Stimulated activated CD8-positive, alpha-beta memory T cell treated with anti-CD3 and anti-CD28 coated beads, Interleukin-15, amount 100 ng/mL, for 24 hours (primary cell): ENCODE data around the gene C1orf167.

Experiments used
- DNase-seq: peaks from one replicate; pipeline ENCODE4 v3.0.0-alpha.2; 2020; ENCODE audit warnings: low read depth

The C1orf167 gene, protein sequence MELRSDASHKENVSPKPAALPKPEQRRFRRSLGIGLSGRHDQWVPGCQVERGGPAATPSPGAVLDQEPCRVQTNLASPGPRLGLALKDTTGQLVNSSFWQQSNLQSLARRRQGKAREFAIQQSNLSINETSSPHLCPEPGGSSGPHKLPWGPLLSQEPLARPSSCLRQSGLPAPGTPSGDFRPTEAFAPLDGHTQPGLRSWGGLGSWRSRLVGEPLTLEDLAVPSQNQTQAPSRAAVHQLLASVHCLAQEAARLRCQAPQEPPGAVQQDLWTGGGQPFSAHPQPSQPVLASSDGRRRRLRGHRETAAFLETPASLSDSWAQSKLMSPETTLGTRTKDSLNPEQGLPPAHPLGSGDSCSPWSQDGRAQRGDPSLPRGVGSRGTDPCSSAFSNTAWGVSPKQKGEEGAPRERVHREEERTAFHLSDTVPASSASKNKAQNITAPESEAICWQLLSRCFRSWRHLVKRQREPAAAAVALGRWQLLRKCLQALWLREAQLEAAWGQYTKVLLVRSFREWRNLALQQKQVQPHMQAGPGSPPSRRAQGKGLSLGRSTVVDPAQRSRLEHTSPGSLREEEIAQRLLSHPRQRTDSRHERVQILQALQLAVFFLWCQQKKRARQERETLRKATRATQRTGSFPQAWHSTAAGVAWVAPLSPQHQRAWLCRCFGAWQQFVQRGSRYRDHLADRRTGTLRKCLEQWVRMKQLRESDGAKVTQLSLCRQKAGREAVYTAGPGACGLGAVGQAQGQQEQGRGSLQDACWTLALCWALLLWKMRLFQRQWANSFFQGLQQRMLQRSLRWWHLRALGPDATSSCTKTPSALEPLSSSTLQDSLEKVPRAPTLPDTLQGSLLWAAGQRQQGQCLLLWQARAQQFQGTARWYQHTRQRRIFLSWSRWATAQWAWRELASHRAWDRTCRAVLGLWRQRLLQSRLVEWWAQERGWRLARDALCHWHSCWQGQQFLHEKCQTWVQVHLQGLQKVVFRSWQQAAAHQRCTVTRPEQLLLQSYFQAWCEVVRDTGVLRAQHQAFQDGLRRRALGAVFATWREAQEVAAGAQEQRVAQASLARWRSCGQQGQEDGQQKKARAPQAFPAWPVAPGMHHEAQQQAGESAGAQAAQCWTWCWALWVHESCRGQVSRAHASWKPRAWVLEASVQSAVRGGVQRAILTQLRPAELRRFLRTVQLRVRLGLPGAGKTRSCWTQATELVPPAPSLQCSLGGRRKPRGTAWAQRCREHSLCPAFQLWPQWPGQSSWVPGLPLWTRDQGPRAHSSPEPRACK (N-terminal part only)

DNA sequence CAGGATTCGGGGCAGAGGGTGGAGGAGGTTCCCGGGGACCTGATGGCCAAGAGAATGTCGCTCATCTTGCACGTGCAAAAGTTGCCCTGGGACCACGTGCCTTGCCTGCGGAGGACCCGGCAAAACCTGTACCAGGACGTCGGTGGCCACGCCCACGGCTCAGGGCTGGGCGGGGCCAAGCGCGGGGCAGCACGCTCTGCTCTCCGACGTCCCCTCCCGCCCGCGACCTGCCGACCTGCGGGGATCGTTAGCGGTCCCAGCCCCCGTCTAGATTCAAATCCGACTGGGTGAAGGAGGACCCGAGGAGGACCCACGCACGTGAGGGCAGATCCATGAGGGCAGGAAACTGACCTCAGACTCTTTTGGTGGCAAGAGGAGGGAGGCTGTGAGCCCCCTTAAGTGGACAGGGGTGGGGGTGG lies at the start of gene C1orf167:
Gene C1orf167 (plus strand): TSS at position 206 of the 419 bp plus-strand sequence. CDS start 2,208 bp downstream, outside the sequence.
- DNase-seq = no peak

DNA sequence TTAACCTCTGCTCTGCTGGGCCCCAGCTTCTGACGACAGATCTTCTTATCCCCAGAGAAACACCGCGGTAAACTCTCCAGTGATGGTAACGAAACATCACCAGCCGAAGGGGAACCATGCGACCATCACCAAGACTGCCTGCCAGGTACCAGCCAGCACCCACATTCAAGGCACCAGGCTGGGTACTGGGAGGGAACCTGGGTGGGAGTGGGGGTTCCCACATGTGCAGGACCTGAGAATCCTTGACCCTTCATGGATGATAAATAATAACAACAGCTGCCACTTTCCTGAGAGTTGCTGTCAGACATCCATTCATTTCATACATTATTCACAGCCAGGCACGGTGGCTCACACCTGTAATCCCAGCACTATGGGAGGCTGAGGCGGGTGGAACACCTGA lies 49.7 kb upstream of the C1orf167 start:
- DNase-seq = no peak

DNA sequence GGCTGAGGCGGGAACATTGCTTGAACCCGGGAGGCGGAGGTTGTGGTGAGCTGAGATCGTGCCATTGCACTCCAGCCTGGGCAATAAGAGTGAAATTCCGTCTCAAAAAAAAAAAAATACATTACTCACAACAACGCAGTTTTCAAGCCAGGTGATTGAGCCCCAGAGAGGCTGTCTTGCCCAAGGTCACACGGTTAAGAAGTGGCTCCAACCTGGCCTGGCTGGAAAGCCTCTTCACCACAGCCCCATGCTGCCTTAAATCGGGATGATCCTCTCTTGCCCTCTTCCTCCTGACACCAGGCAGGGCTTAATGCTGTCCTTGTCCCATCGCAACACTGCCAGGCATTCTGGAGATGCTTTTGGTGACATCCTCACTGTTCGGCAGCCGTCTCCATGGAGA lies 48.9 kb upstream of the C1orf167 start:
- DNase-seq = no peak

DNA sequence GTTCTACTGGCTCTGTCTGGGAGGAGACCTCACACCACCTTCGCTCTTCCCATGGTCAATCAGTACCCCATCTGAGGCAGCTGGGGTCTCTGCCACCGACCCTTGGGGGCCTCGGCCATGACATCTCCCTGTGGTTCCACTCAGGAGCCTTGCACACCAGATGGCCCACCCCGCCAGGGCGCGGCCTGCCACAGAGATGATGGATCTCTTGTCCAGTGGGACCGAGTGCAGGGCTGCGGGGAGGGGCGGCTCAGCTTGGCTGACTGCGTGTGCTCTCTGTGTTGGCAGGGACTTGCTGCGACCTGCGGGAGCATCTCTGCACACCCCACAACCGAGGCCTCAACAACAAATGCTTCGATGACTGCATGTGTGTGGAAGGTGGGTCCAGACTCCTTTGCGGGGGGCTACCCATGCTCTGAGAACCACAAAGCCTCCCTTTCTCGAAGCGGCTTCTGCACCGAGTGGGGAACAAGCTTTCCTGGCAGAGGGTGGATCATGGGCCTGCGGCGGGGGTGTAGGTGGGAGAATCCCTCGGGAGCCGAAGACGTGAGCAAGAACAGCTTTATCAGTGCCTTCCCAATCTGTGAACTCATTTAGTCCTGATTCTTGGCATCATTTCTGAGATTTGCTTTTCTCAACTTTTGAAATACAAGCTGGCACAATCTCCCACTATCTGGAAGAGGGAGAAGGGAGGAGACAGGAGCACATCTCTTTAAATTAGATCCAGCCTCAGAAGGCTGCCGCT lies 47.0 kb upstream of the C1orf167 start:
- DNase-seq = no peak

DNA sequence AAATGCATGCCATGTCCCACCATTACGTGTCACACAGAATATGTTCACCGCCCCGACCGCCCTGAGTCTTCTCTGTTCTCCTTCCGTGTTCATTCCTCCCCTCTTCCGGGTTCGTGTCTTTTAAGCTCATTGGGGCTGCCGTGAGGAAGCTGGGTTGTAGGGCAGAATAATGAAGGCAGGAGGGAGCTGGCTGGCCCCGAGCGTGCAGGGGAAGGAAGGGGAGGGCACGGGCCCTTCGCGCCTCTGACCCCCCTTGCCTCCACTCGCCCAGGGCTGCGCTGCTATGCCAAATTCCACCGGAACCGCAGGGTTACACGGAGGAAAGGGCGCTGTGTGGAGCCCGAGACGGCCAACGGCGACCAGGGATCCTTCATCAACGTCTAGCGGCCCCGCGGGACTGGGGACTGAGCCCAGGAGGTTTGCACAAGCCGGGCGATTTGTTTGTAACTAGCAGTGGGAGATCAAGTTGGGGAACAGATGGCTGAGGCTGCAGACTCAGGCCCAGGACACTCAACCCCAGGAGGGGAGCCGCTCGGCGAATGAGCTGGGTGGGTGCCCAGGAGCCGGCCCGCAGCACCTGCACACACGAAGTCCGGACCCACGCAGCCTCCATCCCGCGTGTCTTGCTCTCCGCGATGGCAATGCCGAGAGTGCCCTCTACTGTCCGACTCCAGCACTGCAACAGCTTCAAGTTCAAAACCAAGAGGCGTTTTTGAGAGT lies 42.5 kb upstream of the C1orf167 start:
- DNase-seq = peak; percentile 73

DNA sequence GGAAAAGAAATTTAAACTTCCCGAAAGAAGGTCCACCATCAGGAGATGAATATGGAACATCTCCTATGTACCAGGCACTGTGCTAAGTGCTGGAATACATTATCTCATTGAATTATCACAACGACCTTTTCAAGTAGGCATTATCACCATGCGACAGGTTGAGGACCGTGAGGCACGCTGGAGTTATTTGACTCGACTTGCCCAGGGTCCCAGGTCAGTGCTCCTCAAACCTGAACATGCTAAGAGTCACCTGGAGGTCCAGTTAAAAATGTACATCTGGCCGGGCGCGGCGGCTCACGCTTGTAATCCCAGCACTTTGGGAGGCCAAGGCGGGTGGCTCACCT lies 42.0 kb upstream of the C1orf167 start:
- no peak for DNase-seq

DNA sequence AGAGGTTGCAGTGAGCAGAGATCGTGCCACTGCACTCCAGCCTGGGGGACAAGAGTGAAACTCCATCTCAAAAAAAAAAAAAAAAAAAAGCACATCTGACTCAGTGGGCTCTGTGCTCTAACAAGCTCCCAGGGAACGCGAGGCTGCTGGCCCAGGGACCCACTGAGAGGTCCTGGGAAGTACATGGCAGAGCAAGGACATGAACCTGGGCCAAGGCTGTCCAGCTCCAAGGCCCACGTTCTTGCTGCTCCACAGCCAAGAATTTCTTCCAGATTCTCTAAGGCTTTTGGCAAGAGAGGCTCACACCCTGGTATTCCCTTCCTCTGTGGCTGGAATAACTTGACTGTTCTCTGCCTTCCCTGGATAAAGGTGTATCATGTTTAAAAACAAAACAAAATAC lies 41.5 kb upstream of the C1orf167 start:
- no peak for DNase-seq

DNA sequence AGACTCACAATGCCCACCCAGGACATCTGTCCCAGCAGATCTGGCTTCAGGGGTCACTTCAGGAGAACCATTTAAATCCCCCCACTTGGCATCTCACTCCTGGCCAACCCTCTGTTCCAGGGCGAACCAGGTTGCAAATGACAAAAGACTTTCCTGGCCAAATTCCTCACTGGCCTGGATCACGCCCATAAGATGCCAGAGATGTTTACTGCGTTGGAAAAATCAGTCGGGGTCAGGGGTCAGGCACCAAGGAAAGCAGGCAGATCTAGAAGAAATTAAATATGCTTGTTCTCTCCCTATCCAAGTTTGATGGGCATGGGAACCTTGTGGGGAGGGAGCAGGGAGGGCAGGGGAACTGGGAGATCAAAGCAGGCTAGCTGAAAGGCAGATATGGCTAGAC lies 40.7 kb upstream of the C1orf167 start:
- no peak for DNase-seq

DNA sequence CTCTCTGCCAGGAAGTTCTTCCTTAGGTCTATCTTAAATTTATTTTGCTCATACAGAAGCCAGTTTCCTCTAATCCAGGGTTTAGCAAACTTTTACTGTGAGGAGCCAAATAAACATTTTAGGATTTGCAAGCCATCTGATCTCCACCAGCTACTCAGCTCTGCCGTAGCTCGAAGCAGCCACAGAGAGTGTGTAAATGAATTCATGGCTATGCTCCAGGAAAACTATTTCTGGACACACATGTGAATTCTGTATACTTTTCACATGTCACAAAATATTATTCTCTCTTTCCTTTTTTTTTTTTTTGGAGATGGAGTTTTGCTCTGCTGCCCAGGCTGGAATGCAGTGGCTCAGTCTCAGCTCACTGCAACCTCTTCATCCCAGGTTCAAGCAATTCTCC lies 39.5 kb upstream of the C1orf167 start:
- no peak for DNase-seq

DNA sequence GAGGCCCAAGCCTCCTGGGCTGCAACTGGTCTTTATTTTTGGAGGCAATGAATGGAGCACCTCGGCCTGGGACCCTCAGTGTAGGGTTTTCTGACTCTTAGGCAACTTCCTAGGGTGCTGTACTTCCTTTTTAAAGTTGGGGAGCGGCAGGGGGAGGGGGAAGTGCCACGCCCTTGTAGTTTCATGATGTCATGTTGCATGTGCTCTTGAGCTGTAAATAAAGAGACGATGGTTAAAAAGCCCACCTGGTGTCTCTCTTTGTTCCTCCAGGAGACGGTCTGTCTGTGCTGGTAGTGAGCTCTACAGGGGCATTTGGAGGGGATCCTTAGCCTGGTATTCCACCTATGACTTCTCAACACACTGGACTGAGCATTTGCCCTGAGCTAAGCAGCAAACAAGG lies 36.4 kb upstream of the C1orf167 start:
- no peak for DNase-seq

DNA sequence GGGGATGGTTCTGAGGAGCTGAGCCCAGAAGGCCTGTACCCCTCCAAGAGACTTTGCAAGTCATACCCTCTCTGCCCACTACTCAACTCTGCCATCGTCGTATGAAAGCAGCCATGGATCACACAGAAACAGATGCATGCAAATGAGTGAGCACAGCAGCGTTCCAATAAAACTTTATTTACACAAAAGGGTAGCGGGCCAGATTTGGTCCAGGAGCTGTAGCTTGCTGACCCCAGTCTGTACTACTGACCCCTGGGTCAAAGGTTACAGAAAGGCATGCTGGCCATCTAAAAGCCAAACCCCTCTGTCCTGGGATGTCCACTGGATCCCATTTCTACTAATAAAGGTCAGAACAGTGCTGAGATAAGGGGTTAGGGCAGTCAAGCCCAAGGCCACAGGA lies 34.9 kb upstream of the C1orf167 start:
- DNase-seq = no peak

DNA sequence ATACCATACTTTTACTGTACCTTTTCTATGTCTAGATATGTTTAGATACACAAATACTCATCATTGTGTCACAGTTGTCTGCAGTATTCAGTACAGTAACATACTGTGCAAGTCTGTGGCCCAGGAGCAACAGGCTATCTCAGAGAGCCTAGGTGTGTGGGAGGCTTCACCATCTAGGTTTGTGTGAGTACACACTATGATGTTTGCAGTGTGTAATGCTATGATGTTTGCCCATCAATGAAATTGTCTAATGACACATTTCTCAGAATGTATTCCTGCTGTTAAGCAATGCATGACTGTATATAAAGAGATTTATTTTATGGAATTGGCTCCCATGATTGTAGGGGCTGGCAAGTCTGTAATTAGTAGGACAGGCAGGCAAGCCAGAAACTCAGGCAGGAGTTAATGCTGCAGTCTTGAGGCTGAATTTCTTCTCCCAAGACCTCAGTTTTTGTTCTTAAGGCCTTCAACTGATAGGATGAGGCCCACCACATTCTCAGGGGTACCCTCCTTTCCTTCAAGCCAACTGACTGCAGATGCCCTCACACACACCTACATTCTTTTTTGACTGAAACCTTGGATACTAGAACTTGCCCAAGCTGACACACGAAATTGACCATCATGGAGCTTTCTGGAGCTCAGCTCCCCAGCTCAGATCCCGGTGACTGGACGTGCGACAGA lies 33.7 kb upstream of the C1orf167 start:
- DNase-seq = no peak

DNA sequence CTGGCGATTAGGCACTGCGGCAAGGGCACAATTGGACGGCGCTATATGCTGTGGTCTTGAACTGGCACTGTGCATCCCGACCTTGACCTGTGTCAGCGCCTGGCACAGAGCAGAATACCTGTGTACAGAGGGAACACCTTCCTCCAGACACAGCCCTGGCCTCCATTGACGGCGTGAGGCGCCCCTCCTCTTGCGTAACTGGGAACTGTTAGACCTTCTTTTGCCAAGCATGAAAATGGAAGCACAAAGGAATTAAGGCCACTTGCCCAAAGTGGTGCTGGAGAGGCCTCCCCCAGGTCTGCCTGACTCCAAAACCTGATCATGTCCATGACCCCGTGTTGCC lies 32.9 kb upstream of the C1orf167 start:
- no peak for DNase-seq

DNA sequence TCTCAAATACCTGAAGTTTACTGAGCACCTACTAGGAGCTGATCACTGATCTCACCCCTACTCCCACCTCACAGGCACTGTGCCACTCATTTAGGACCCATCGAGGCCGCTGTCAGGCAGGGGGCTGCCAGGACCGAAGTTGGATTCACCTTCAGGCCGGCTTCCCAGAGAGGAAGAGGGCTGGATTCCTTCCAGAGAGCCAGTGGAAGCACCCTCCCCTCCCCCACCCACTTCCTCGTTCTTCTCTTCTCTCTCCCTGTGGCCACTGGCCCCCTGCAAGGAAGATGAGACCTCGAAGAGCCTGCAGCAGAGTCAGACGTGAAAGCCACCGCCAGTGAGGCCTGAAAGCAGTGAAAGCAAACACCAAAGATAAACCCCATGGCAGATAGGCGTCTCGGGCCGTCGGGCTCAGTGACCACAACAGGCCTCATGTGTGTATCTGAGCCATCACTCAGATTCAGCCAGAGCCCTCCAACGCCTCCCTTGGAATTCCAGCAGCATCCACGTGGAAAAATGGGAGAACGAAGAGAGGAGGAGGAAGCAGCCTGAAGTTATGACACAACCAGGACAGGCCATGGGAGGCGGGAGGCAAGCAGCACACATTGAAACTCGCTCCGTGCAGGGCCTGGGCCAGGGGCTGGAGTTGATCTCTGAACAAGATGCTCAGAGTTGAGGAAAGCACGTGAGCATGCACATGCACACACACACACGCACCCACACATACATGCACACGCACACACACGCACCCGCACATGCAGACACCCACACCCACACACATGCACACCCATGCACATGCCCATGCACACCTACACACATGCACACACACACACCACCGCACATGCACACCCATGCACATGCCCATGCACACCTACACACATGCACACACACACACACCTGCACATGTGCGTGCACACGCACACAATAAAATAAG lies 32.2 kb upstream of the C1orf167 start:
- DNase-seq = no peak

DNA sequence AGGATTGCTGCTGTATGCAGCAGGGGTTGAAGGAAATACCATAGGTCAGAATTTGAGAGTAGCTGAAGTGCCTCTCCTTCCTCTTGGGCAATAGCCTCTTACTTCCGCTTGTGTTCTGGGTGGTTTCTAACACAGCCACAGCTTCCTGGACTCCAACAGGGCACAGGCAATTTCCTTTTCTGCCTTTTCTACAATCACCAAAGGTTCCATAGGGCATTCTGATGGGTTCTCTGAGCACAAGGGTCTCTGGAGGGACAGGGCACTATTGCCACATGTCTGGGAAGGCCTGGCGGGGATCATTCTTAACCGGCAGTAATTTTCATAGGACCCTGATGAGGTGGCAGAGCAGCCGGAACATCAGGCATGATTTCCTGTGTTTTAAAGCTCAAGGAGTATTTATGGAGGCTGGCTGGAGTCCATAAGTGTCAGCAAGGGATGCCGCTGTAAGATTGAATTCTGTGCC lies 31.5 kb upstream of the C1orf167 start:
- no peak for DNase-seq

DNA sequence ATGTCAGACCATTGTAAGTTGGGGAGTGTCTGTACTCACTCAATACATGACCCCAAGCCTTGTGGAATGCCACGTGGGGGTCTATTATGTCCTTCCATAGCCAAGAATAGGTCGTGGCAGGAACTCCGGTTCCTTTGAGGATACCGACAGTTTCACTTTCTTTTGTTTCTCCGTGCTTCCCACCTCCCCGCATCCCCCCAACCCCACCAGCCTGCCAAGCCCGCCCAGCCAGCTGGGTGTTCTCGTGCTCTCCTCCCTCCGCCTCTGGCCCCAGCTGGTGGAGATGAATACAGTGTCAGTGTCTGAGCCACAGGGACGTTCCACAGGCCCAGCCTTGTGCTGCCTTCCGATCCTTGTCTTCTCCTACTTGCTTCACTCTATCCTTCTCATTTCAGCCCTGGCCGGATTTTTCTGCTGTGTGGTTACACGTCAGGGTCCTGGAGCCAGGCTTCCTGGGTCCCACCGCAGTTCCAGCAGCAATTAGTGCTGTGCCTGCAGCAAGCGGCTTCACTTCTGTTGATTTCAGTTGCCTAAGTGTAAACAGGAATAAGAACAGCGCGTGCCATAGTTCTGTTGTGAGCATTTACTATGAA lies 30.2 kb upstream of the C1orf167 start:
- DNase-seq = no peak

DNA sequence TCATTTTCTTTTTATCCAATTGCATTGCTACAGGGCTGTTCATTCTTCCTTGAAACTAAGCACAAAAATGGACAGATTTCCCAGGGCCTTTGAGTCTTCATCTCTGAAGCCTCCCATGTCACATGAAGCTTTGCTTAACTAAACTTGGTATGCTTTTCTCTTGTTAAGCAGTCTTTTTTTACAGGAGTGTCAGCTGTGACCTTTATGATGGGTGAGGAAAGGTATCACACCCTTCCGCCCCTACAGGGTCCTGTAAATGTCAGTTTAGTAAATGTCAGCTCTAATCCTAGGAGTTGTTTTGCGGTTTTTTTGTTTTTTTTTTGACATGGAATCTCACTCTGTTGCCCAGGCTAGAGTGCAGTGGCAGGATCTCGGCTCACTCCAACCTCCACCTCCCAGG lies 28.7 kb upstream of the C1orf167 start:
- DNase-seq = no peak

DNA sequence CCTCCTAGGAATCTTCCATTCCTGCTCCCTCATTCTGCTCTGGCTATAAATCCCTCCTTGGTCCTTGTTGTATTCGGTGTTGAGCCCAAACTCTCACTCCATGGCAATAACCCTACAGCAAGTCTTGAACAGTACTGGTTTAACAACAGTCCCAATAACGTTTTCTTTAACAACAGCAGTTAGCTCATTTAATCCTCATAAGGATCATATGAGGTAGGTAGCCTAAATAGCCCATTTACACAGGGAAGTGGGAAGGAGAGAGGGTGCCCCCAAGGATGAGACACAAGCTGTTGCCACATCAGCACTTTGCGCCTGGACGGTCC lies 26.5 kb upstream of the C1orf167 start:
- no peak for DNase-seq
